ENCODE measurements around the gene C4BPB.
"Not testable (repeated sequence)": the region's sequence is repeated elsewhere in the genome, so short reads cannot be mapped to it uniquely, and the experiment has no call there.

Gene C4BPB

GRCh38 chr1:207088701-207089626 lies at the start of gene C4BPB:
Gene C4BPB (plus strand): TSS chr1:207088860. CDS start chr1:207089532, 672 bp downstream.
- peak within 1 kb of the TSS; percentile 80 for H3K4me3 Mint-ChIP-seq
- H3K4me1 Mint-ChIP-seq (ENCODE audit: low read depth): peaks cover 34% of the 10 kb centered on the region
- H3K9me3 Mint-ChIP-seq (ENCODE audit: low read depth): no peaks in the 10 kb centered on the region
- H3K36me3 Mint-ChIP-seq: no peaks in the 10 kb centered on the region
- H3K27ac Mint-ChIP-seq: peak within 1 kb of the TSS; percentile 56
- no peaks in the 10 kb centered on the region for H3K27me3 Mint-ChIP-seq

- Mint-ChIP-seq H3K27me3 (peaks cover 4% of the 10 kb centered on the region), H3K4me3 (no peak overlapping the region), H3K36me3 (peaks cover 10% of the 10 kb centered on the region), H3K27ac (no peak overlapping the region), H3K4me1 (ENCODE audit: low read depth) (peaks cover 17% of the 10 kb centered on the region), H3K9me3 (ENCODE audit: low read depth) (no peaks in the 10 kb centered on the region)
These were observed 49.1 kb upstream of the C4BPB start for GRCh38 chr1:207039380-207040180.

- H3K27ac Mint-ChIP-seq: no peak overlapping the region
- no peak overlapping the region for H3K4me3 Mint-ChIP-seq
- peaks cover 23% of the 10 kb centered on the region for H3K4me1 Mint-ChIP-seq (ENCODE audit: low read depth)
- H3K9me3 Mint-ChIP-seq (ENCODE audit: low read depth): no peaks in the 10 kb centered on the region
- peaks cover 1% of the 10 kb centered on the region for H3K27me3 Mint-ChIP-seq
- H3K36me3 Mint-ChIP-seq: peaks cover 13% of the 10 kb centered on the region
These were observed 48.5 kb upstream of the C4BPB start for GRCh38 chr1:207040181-207040533.

- H3K27ac Mint-ChIP-seq; H3K27me3 Mint-ChIP-seq; H3K4me3 Mint-ChIP-seq; H3K9me3 Mint-ChIP-seq (ENCODE audit: low read depth): not testable (repeated sequence)
- peaks cover 32% of the 10 kb centered on the region for H3K4me1 Mint-ChIP-seq (ENCODE audit: low read depth)
- H3K36me3 Mint-ChIP-seq: peaks cover 13% of the 10 kb centered on the region
These were observed 47.3 kb upstream of the C4BPB start for GRCh38 chr1:207041397-207041796.

GRCh38 chr1:207045453-207045852 lies 43.2 kb upstream of the C4BPB start:
- no peaks in the 10 kb centered on the region for H3K27me3 Mint-ChIP-seq
- H3K27ac Mint-ChIP-seq: no peak overlapping the region
- peaks cover 20% of the 10 kb centered on the region for H3K36me3 Mint-ChIP-seq
- H3K4me3 Mint-ChIP-seq: no peak overlapping the region
- H3K9me3 Mint-ChIP-seq (ENCODE audit: low read depth): no peaks in the 10 kb centered on the region
- H3K4me1 Mint-ChIP-seq (ENCODE audit: low read depth): peaks cover 64% of the 10 kb centered on the region

GRCh38 chr1:207047505-207047904 lies 41.2 kb upstream of the C4BPB start:
- H3K27me3 Mint-ChIP-seq: no peaks in the 10 kb centered on the region
- H3K4me1 Mint-ChIP-seq (ENCODE audit: low read depth): peaks cover 73% of the 10 kb centered on the region
- peaks cover 15% of the 10 kb centered on the region for H3K36me3 Mint-ChIP-seq
- no peak overlapping the region for H3K27ac Mint-ChIP-seq
- H3K4me3 Mint-ChIP-seq: peak overlapping the region; percentile 3
- no peaks in the 10 kb centered on the region for H3K9me3 Mint-ChIP-seq (ENCODE audit: low read depth)

GRCh38 chr1:207048041-207048440 lies 40.6 kb upstream of the C4BPB start:
- no peaks in the 10 kb centered on the region for H3K9me3 Mint-ChIP-seq (ENCODE audit: low read depth)
- H3K27ac Mint-ChIP-seq: no peak overlapping the region
- peaks cover 74% of the 10 kb centered on the region for H3K4me1 Mint-ChIP-seq (ENCODE audit: low read depth)
- H3K4me3 Mint-ChIP-seq: peak overlapping the region; percentile 46
- no peaks in the 10 kb centered on the region for H3K27me3 Mint-ChIP-seq
- H3K36me3 Mint-ChIP-seq: peaks cover 12% of the 10 kb centered on the region

- H3K27ac Mint-ChIP-seq: no peak overlapping the region
- H3K36me3 Mint-ChIP-seq: peaks cover 10% of the 10 kb centered on the region
- no peaks in the 10 kb centered on the region for H3K9me3 Mint-ChIP-seq (ENCODE audit: low read depth)
- peaks cover 73% of the 10 kb centered on the region for H3K4me1 Mint-ChIP-seq (ENCODE audit: low read depth)
- H3K4me3 Mint-ChIP-seq: peak overlapping the region; percentile 98
- H3K27me3 Mint-ChIP-seq: no peaks in the 10 kb centered on the region
These were observed 39.6 kb upstream of the C4BPB start for GRCh38 chr1:207049054-207049453.

GRCh38 chr1:207049514-207049913 lies 39.1 kb upstream of the C4BPB start:
- Mint-ChIP-seq H3K27ac (no peak overlapping the region), H3K4me3 (peak overlapping the region; percentile 98), H3K9me3 (ENCODE audit: low read depth) (no peaks in the 10 kb centered on the region), H3K36me3 (peaks cover 10% of the 10 kb centered on the region), H3K4me1 (ENCODE audit: low read depth) (peaks cover 72% of the 10 kb centered on the region), H3K27me3 (no peaks in the 10 kb centered on the region)

- Mint-ChIP-seq H3K27ac (peak overlapping the region; percentile 98), H3K4me3 (peak overlapping the region; percentile 98), H3K36me3 (peaks cover 7% of the 10 kb centered on the region), H3K27me3 (no peaks in the 10 kb centered on the region), H3K4me1 (ENCODE audit: low read depth) (peaks cover 67% of the 10 kb centered on the region), H3K9me3 (ENCODE audit: low read depth) (no peaks in the 10 kb centered on the region)
These were observed 38.7 kb upstream of the C4BPB start for GRCh38 chr1:207049974-207050391.

GRCh38 chr1:207050480-207051190 lies 38.0 kb upstream of the C4BPB start:
- Mint-ChIP-seq H3K4me1 (ENCODE audit: low read depth) (peaks cover 63% of the 10 kb centered on the region), H3K36me3 (peaks cover 7% of the 10 kb centered on the region)

GRCh38 chr1:207051191-207051943 lies 37.3 kb upstream of the C4BPB start, which contains the start of gene YOD1:
Gene YOD1 (minus strand): TSS chr1:207051208. CDS start chr1:207051030, 178 bp downstream.
- peaks cover 7% of the 10 kb centered on the region for H3K36me3 Mint-ChIP-seq
- H3K9me3 Mint-ChIP-seq (ENCODE audit: low read depth): no peaks in the 10 kb centered on the region
- peaks cover 56% of the 10 kb centered on the region for H3K4me1 Mint-ChIP-seq (ENCODE audit: low read depth)
- H3K27me3 Mint-ChIP-seq: no peaks in the 10 kb centered on the region
- peak within 1 kb of the TSS; percentile 98 for H3K27ac Mint-ChIP-seq
- peak within 1 kb of the TSS; percentile 98 for H3K4me3 Mint-ChIP-seq

More at GRCh38 chr1:207050480-207051190, 38.0 kb upstream of the C4BPB start:
- Mint-ChIP-seq H3K9me3 (ENCODE audit: low read depth) (no peaks in the 10 kb centered on the region), H3K27ac (peak overlapping the region; percentile 98), H3K27me3 (no peaks in the 10 kb centered on the region), H3K4me3 (peak overlapping the region; percentile 98)

GRCh38 chr1:207052911-207053769 lies 35.5 kb upstream of the C4BPB start, which contains the start of gene PFKFB2:
Gene PFKFB2 (plus strand): TSS chr1:207053275. CDS start chr1:207054718, 1,443 bp downstream.
- H3K27ac Mint-ChIP-seq: peak within 1 kb of the TSS; percentile 91
- no peaks in the 10 kb centered on the region for H3K36me3 Mint-ChIP-seq
- H3K27me3 Mint-ChIP-seq: no peaks in the 10 kb centered on the region
- peak within 1 kb of the TSS; percentile 98 for H3K4me3 Mint-ChIP-seq
- H3K9me3 Mint-ChIP-seq (ENCODE audit: low read depth): no peaks in the 10 kb centered on the region
- peaks cover 42% of the 10 kb centered on the region for H3K4me1 Mint-ChIP-seq (ENCODE audit: low read depth)

Data from activated naive CD8-positive, alpha-beta T cell (primary cell).